ENCODE measurements around the gene DNAH8.

DNA sequence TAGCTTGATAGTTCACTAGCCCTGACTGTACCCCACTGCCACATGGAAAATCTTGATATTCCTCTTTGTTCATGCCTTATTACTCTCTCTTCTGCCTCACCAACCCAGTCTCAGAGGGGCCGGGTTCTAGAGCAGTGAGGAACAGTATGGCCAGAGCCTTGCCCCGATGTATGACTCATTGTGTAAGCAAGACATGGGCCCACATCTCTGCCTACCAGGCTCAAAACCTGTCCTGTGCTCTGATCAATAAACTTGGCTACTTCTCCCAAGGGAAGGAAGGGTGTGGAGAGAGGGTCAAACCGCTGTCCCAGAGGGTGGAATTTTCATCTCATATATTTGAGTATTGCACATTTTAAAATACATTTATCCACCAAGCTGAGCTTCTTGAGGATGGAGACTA, 91.7 kb downstream of the DNAH8 start:
- no peak for TF ChIP-seq POLR2A (IDR thresholded peaks at IDR 0.05)
- TF ChIP-seq, protein P1, sequence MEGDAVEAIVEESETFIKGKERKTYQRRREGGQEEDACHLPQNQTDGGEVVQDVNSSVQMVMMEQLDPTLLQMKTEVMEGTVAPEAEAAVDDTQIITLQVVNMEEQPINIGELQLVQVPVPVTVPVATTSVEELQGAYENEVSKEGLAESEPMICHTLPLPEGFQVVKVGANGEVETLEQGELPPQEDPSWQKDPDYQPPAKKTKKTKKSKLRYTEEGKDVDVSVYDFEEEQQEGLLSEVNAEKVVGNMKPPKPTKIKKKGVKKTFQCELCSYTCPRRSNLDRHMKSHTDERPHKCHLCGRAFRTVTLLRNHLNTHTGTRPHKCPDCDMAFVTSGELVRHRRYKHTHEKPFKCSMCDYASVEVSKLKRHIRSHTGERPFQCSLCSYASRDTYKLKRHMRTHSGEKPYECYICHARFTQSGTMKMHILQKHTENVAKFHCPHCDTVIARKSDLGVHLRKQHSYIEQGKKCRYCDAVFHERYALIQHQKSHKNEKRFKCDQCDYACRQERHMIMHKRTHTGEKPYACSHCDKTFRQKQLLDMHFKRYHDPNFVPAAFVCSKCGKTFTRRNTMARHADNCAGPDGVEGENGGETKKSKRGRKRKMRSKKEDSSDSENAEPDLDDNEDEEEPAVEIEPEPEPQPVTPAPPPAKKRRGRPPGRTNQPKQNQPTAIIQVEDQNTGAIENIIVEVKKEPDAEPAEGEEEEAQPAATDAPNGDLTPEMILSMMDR (IDR thresholded peaks at IDR 0.05): no peak

Data from tibial nerve (tissue), 3 donors.